ENCODE results near the gene GLOD5.

GLOD5 gene

GRCh38 chrX:48761674-48762471, at the start of gene GLOD5:
GLOD5 (plus strand) TSS chrX:48761747; CDS start chrX:48761791, 44 bp downstream.
- no peak for DNase-seq

DNA sequence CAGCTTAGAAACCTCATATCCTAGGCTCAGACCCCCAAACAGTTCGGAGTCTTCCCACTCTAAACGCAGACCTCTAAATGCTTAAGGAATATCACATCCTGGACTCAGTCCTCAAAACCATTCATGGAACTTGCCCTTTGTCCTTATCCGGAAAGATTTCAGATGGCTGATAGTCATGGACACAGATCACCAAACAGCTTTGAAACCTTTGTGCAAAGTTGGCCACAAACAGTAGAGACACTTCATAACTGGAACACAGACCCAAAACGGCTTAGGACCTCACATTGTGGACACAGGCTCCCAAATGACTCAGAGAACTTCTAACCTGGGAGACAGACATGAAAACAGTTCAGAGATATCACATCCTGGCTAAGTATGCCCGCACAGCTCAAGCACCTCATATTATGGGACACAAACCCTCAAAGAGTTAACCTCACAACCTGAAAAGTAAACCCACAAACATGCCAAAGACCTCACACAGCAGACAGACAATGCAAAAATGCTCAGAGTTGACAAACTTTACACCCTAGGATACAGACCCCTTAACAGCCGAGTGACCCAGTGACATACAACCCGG, 49.5 kb upstream of the GLOD5 start:
- DNase-seq = no peak

GRCh38 chrX:48713847-48714246, 47.7 kb upstream of the GLOD5 start:
- no peak for DNase-seq

- no peak for DNase-seq
Observed at GRCh38 chrX:48714573-48714972, 47.0 kb upstream of the GLOD5 start.

GRCh38 chrX:48715072-48715471, 46.5 kb upstream of the GLOD5 start:
- no peak for DNase-seq

DNA sequence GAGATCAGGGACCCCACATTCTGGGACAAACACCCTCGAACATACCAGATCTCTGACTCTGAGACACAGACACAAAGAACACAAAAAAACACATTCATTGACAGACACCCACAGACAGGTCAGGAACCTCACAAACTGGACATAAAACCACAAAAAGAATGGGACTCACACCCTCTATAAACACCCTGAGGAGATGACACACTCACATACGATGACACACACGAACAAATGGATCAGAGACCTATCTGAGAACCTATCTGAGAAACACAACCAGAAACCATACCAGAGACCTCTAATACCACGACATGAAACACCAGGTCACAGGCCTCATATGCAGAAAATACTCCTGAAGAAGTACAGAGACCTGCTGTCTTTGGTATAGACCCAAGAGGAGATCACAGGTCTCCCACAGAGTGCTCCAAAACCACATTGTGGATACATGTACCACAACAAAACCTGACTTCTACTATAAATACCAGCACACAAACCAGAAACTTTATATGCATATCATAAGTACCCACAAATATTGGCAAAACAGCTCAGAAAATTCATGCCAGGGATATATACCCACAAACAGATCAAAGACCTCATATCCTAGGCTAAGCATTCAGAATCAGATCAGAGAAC, 45.6 kb upstream of the GLOD5 start:
- no peak for DNase-seq

DNA sequence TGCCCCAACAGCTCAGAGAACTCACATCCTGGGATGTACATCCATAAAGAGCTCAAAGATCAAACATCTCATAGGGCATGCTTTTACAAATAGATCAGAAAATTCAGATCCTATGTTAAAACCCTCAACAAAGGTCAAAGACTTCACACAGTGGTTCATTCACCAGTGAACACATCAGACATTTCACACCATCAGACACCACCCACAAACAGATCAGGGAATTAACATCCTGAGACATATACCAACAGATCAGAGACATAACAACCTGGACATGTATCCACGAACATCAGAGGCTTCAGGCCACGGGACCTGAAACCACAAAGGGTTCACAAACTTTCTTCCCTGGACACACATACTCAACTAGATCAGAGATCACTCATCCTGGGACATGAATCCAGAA, 41.6 kb upstream of the GLOD5 start:
- no peak for DNase-seq

GRCh38 chrX:48720577-48721250, 40.8 kb upstream of the GLOD5 start:
- DNase-seq = no peak

GRCh38 chrX:48721916-48722315, 39.6 kb upstream of the GLOD5 start:
- no peak for DNase-seq

DNA sequence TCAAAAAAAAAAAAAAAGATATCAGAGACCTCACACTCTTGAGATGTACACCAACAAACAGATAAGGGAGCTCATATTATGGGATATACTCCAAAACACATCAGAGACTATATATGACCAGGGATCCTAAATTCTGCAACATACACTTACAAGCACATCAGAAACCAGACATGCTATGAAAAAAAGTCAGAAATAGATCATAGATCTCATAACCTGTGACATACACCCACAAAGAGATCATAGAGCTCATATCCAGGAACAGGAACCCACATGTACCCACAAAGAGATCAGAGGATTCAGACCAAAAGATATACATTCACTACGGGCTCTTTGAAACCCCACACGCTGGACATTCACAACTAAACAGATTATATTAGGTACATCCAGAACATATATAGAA, 35.0 kb upstream of the GLOD5 start:
- no peak for DNase-seq

- DNase-seq = no peak
Observed at GRCh38 chrX:48728653-48729052, 32.9 kb upstream of the GLOD5 start.

GRCh38 chrX:48736303-48736702, 25.2 kb upstream of the GLOD5 start:
- DNase-seq = no peak

GRCh38 chrX:48736878-48737212, 24.7 kb upstream of the GLOD5 start:
- DNase-seq = no peak

DNA sequence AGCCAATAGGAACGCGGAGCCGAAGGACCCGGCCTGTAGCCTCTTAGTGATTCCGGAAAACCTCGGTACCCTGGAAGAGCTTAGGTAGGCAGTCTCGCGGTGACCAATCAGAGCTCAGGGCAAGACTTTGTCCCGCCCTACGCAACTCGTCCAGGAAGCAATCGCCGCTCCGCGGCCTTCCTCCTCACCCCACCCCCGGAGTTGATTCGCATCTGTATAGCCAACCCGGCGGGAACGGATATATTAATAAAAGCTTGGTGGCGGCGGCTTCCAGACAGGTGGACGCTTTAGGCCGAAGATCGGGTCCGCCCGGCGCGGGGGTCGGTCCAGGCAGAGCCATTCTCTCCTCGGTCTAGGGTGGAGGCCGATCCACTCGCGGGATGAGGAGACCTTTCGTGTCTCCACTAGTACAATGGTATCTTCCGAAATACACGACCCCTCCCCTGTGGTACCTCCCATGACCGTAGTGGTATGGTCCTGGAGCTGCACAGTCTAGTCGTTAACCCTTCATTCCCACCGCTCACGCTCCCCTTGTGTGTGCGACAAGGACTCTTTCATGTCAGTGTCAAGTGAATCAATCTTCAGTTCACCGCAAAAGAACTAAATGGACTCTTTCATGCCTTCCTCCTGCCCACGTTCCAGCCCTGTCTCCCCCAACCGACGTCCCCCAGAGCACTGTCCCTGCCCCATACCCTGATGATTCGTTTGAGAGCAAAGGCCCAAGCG, 24.2 kb upstream of the GLOD5 start:
- DNase-seq = peak; percentile 94

GRCh38 chrX:48737940-48738339, 23.6 kb upstream of the GLOD5 start:
- DNase-seq = no peak

DNA sequence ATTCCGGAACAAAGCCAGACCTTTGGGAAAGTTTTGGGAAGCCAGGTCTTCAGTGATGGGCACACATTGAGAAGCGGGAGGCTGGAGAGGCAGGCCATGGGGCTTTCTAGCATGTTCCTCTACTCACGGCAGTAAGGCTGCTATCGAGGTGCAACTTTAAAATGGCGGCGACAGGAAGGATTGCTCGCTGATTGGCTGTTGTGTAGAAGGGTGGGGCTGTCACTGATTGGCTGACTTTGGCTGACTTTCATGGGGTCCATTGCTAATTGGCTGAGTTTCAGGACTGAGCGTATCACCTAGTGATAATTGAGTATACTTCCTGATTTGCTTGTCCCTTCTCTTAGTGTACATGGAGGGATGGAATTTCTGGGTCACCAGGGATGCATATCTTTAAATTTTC, 19.7 kb upstream of the GLOD5 start:
- no peak for DNase-seq

GRCh38 chrX:48745222-48745621, 16.3 kb upstream of the GLOD5 start:
- no peak for DNase-seq

DNA sequence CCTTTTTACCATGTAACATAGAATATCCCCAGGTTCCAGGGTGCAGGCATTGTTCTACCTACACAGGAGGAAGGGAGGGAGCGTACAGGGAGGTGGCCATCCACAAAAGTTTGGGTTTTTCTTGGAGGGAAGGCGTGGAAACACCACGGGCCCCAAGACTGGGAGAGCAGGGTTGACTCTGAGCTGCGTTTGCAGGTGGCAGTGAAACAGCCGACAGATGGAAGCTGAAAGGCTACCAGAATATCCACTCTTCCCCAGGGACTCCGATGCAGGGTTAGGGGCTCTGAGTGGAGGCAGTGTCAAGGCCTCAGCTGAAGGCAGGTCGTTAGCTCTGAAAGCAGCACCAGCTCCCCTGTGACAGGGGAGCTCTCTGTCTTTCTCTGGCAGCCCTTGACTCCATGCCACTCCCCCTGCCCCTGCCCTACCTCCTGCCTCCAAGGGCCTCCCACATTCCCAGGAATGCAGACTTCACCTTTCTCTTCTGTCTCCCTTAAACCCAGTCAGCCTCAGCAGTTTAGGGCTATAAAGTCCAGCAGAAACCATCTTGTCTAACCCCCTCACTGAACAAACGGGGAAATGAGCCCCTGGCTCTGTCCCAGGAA, 14.0 kb upstream of the GLOD5 start:
- DNase-seq = no peak

DNA sequence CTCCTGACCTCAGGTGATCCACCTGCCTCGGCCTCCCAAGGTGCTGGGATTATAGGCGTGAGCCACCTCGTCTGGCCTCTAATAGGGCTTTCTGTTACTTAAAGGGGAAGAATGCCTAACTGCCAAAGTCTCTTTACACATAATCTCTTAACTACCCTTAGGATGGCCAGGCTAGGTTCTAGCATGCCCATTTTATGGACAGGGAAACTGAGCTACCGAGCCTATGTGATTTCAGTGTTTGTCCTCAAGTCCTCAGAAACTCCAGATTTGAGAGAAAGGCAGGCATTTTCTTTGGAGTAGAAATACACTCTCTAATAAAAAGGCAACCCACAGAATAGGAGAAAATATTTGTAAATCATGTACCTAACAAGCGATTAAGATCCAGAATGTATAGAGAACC, 12.4 kb upstream of the GLOD5 start:
- DNase-seq = no peak

- no peak for DNase-seq
Observed at GRCh38 chrX:48751343-48751742, 10.2 kb upstream of the GLOD5 start.

GRCh38 chrX:48752498-48752897, 9.0 kb upstream of the GLOD5 start:
- no peak for DNase-seq

- no peak for DNase-seq
Observed at GRCh38 chrX:48753708-48754228, 7.8 kb upstream of the GLOD5 start.

All from left hindlimb (tissue), 1 donor.